Natural killer cell (primary cell): Measurements from ENCODE around the gene MVB12B. TPM values are rescaled to one million over a fixed set of nuclear protein-coding genes. Genes with fewer than 3 reads are reported as not detected.

Source experiments
- ATAC-seq, 3 donors: fragments of 150-1000 bp in 2 of 3; fragments of 200-7000 bp in 1 of 3; cut with Tn5 transposase; 1 replicate in 1 of 3; 2 replicates in 2 of 3; pipeline ENCODE4 v1.10.0; 2021; ENCODE audit warnings: mild to moderate bottlenecking in 2 of 3, moderate library complexity in 2 of 3
- DNase-seq, 2 donors: peaks; one replicate each; pipeline versions ENCODE4 v3.0.0 to v3.0.0-alpha.2; 2013 to 2021; ENCODE audit warnings: mixed read lengths in 1 of 2
- H3K27ac ChIP-seq: one replicate; pipeline ENCODE4 v1.5.1; 2013; ENCODE audit warnings: mild to moderate bottlenecking, low read length
- H3K27me3 ChIP-seq: one replicate; pipeline ENCODE4 v1.6.1; 2013; ENCODE audit warnings: low read length; ENCODE audit not compliant: control insufficient read depth, insufficient read depth
- H3K36me3 ChIP-seq: one replicate; pipeline ENCODE4 v1.6.1; 2013; ENCODE audit warnings: low read length; ENCODE audit not compliant: control insufficient read depth, insufficient read depth
- H3K4me1 ChIP-seq: one replicate; pipeline ENCODE4 v1.6.1; 2013; ENCODE audit warnings: low read length; ENCODE audit not compliant: control insufficient read depth, insufficient read depth
- H3K4me3 ChIP-seq: one replicate; pipeline ENCODE4 v1.5.1; 2013; ENCODE audit warnings: low read length
- H3K9me3 ChIP-seq: one replicate; pipeline ENCODE4 v1.6.1; 2013; ENCODE audit warnings: low read length; ENCODE audit not compliant: control insufficient read depth, insufficient read depth
- H3K27ac Mint-ChIP-seq, 2 donors: one replicate each; pipeline ENCODE4 v1.8.0; 2022; ENCODE audit warnings: mild to moderate bottlenecking in 2 of 2, mixed read lengths in 2 of 2, moderate library complexity in 1 of 2
- H3K27me3 Mint-ChIP-seq, 2 donors: one replicate each; pipeline ENCODE4 v1.8.0; 2022; ENCODE audit warnings: low read depth in 2 of 2, mixed read lengths in 2 of 2
- H3K36me3 Mint-ChIP-seq: one replicate; pipeline ENCODE4 v1.8.0; 2022; ENCODE audit warnings: mixed read lengths
- H3K4me1 Mint-ChIP-seq, 2 donors: one replicate each; pipeline ENCODE4 v1.8.0; 2022; ENCODE audit warnings: mixed read lengths in 2 of 2
- H3K4me3 Mint-ChIP-seq: one replicate; pipeline ENCODE4 v1.8.0; 2022; ENCODE audit warnings: mild to moderate bottlenecking, moderate library complexity, mixed read lengths
- H3K9me3 Mint-ChIP-seq, 2 donors: one replicate each; pipeline ENCODE4 v1.8.0; 2022; ENCODE audit warnings: mixed read lengths in 2 of 2
- CTCF ChIP-seq: fragments of 200-600 bp; IDR thresholded peaks from one replicate; pipeline ENCODE4 v1.8.0; 2022; ENCODE audit warnings: antibody characterized with exemption
- WGBS: methylation state at CpG from one replicate; pipeline ENCODE4 v1.1.7; 2013; ENCODE audit warnings: missing lambda C conversion rate; ENCODE audit not compliant: insufficient coverage; 5-methylcytosine and 5-hydroxymethylcytosine counted together
- intact Hi-C: fragments of 100-400 bp; cut with micrococcal nuclease; formaldehyde crosslinking; loops from one replicate; pipeline ENCODE4 v1.14.2; 2022
- total RNA-seq, 4 donors: library from RNA; stranded (reverse); fragments of 120-200 nt in 1 of 4; gene quantifications; one replicate each; pipeline versions ENCODE4 v1.2.3 to v1.2.4, GENCODE V29; 2013 to 2022

Gene MVB12B
- total RNA-seq, 3 donors from 2014 or later (not counting 1 experiment from before 2014, with no cell fraction given), result 2.0 to 13.0 (median 7.8) TPM

GRCh38 chr9:126294331-126295081, 32.1 kb upstream of the MVB12B start:
- Histone ChIP-seq H3K27ac (no peak overlapping the region), H3K9me3 (no peaks in the 10 kb centered on the region), H3K27me3 (no peaks in the 10 kb centered on the region), H3K4me3 (no peak overlapping the region), H3K36me3 (no peaks in the 10 kb centered on the region), H3K4me1 (no peaks in the 10 kb centered on the region)
- intact Hi-C loops, result no loop called here
- H3K4me3 Mint-ChIP-seq, result no peak overlapping the region
- DNase-seq (no peak), ATAC-seq (no peak)
- 93% methylated on average over 15 of the region's 15 CpGs for WGBS
- H3K36me3 Mint-ChIP-seq, result no peaks in the 10 kb centered on the region
- H3K9me3 Mint-ChIP-seq, result no peaks in the 10 kb centered on the region
- TF ChIP-seq CTCF, result no peak
- H3K27me3 Mint-ChIP-seq, result peaks cover 0 to 17% of the 10 kb centered on the region in 2 donors
- no peaks in the 10 kb centered on the region for H3K4me1 Mint-ChIP-seq
- no peak overlapping the region for H3K27ac Mint-ChIP-seq

- no peaks in the 10 kb centered on the region for H3K27me3 ChIP-seq
- H3K4me3 ChIP-seq, result no peak overlapping the region
- Mint-ChIP-seq H3K27ac (no peak overlapping the region), H3K4me1 (no peaks in the 10 kb centered on the region), H3K36me3 (no peaks in the 10 kb centered on the region), H3K27me3 (peaks cover 0 to 17% of the 10 kb centered on the region in 2 donors), H3K4me3 (no peak overlapping the region), H3K9me3 (no peaks in the 10 kb centered on the region)
- no peak overlapping the region for H3K27ac ChIP-seq
- ATAC-seq (no peak), DNase-seq (no peak)
- no peaks in the 10 kb centered on the region for H3K9me3 ChIP-seq
- intact Hi-C loops, result no loop called here
- H3K36me3 ChIP-seq, result no peaks in the 10 kb centered on the region
- WGBS, result 66% methylated on average over 5 of the region's 5 CpGs
- H3K4me1 ChIP-seq, result no peaks in the 10 kb centered on the region
- TF ChIP-seq CTCF, result no peak
Measured at GRCh38 chr9:126295082-126295477, 31.5 kb upstream of the MVB12B start.

GRCh38 chr9:126295516-126295915, 31.1 kb upstream of the MVB12B start:
- Histone ChIP-seq H3K4me1 (no peaks in the 10 kb centered on the region), H3K36me3 (no peaks in the 10 kb centered on the region), H3K27ac (no peak overlapping the region), H3K27me3 (no peaks in the 10 kb centered on the region), H3K4me3 (no peak overlapping the region), H3K9me3 (no peaks in the 10 kb centered on the region)
- DNase-seq, result no peak
- no peak overlapping the region for H3K4me3 Mint-ChIP-seq
- H3K27ac Mint-ChIP-seq, result no peak overlapping the region
- no peak for ATAC-seq
- no peaks in the 10 kb centered on the region for H3K9me3 Mint-ChIP-seq
- TF ChIP-seq CTCF, result no peak
- no peaks in the 10 kb centered on the region for H3K4me1 Mint-ChIP-seq
- peaks cover 0 to 17% of the 10 kb centered on the region in 2 donors for H3K27me3 Mint-ChIP-seq
- H3K36me3 Mint-ChIP-seq, result no peaks in the 10 kb centered on the region
- 95% methylated on average over 1 of the region's 1 CpG for WGBS
- intact Hi-C loops, result no loop called here
